22Rv1 (cell line): ENCODE data around the gene C22orf23.

Source experiments
- CTCF ChIP-seq: fragments of 450-650 bp; IDR thresholded peaks from 2 replicates; pipeline ENCODE4 v1.5.1; 2017; ENCODE audit warnings: mild to moderate bottlenecking
- ZFX ChIP-seq: fragments of 450-650 bp; IDR thresholded peaks from 2 replicates; pipeline ENCODE4 v1.6.1; 2017; ENCODE audit warnings: antibody characterized with exemption, borderline replicate concordance

- TF ChIP-seq CTCF (no peak), ZFX (no peak)
Measured at GRCh38 chr22:37971475-37972434, 18.4 kb upstream of the C22orf23 start.
